GM13977 (cell line): Measurements from ENCODE around the gene RASL12.
"Not testable (repeated sequence)": the region's sequence is repeated elsewhere in the genome, so short reads cannot be mapped to it uniquely, and the experiment has no call there.

ENCODE experiments used
- DNase-seq: peaks from one replicate; pipeline ENCODE4 v3.0.0; 2012; ENCODE audit warnings: low spot score
- in situ Hi-C: fragments of 300-500 bp; cut with MboI; formaldehyde crosslinking; loops from one replicate; pipeline ENCODE4 v1.12.0; 2022; ENCODE audit warnings: low sequenced_read_pairs, low pct_unique_long_range_greater_than_20kb, mixed read lengths, inconsistent platforms; ENCODE audit not compliant: unreplicated experiment
- TF ChIP-seq, protein P1 (sequence below): IDR thresholded peaks from 2 replicates; pipeline ENCODE4 v1.5.1; 2012; ENCODE audit warnings: mild to moderate bottlenecking, control low read depth; ENCODE audit not compliant: insufficient read depth; ENCODE audit errors: extremely low read depth, missing control alignments

The RASL12 gene

DNA sequence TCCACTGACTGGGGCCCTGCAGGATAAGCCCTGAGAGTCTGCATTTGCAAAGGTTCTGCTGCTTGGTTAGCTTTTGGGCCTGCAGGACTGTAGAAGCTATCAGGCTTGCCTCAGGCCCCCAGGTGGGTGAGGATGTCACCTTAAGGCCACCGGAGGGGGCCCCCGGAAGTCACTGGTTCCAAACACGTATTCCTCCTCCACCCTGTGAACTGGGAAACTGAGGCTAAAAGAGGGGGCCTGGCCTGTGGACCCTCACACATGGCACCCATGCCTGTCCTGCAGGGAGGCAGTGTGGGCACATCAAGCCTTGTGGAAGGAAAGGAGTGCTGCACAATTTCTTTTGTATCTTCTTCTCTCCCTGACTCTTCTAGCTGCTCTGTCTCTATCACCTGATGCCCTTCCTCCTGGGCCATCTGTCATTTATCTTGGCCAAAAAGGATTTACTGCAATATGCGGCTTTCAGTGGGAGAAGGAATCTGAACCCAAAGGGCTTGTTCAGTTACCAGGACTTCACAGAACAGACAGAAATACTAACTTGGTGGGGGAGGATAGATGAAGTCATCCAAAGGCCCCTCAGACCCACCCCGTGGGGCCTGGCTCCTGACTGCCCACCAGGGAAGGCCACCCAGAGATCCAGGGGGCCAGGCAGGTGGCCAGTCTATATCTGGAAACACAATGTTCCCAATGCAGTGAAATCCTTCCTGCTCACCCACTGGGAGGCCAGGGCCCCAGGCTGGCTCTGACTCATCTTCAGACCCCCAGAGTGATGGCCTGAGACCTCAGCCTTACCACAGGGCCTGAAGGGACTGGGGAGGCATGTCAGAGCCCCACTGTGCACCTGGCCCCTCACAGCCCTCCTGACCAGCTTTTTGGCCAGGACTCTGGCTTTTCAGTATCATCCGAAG, 28.9 kb upstream of the RASL12 start:
- no peak for DNase-seq
- TF ChIP-seq, protein P1, sequence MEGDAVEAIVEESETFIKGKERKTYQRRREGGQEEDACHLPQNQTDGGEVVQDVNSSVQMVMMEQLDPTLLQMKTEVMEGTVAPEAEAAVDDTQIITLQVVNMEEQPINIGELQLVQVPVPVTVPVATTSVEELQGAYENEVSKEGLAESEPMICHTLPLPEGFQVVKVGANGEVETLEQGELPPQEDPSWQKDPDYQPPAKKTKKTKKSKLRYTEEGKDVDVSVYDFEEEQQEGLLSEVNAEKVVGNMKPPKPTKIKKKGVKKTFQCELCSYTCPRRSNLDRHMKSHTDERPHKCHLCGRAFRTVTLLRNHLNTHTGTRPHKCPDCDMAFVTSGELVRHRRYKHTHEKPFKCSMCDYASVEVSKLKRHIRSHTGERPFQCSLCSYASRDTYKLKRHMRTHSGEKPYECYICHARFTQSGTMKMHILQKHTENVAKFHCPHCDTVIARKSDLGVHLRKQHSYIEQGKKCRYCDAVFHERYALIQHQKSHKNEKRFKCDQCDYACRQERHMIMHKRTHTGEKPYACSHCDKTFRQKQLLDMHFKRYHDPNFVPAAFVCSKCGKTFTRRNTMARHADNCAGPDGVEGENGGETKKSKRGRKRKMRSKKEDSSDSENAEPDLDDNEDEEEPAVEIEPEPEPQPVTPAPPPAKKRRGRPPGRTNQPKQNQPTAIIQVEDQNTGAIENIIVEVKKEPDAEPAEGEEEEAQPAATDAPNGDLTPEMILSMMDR: no peak
- in situ Hi-C loops: no loop called here

DNA sequence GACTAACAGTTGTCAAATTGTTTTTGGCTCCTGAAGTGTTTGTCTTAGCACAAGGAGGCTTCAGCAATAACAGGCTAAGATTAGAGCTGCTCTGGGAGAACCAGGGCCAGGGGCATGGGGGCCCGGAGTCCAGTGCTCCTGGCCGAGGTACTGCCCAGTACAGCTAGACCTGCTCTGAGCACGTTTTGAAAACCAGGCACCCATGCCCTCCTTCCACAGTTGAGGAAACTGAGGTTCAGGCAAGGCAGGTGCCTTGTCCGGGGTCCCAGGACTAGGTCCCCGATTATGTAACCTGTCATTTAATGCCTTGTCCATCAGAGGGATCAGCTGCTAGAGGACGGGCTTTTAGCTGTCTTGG, 27.9 kb upstream of the RASL12 start:
- in situ Hi-C loops: no loop called here
- TF ChIP-seq, protein P1: no peak
- DNase-seq: no peak

DNA sequence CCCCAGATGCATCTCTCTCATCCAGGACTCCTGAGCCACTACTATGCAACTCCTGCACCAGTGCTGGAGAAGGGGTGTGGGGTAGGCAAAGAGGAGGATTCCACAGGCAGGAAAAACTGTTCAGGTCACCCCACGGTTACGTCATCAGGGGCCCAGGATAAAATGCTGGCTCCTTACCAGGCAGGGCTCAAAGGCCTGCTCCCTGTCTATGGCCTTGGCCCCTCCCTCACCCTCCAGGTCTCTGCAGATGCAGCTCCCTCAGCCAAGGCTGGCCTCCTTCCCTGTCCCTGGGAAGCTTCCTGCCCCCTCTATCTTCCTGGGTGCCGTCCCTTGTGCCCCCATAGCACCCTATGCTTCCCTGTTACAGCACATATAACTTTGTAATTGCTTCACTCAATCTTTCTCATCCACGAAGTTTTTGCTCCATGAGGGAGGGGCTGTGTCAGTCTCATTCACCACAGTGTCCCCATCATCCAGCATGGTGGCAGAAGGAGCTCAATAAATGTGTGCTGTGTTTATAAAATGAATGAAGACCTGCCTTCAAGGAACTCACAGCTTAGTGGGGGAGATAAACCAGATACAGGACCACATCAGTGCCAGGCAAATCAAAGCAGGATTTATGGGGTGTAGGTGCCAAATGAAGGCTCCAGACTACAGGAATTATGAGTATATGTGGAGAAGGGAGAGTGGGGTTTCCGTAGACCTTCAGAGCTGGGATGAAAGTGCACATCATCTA, 27.4 kb upstream of the RASL12 start:
- in situ Hi-C loops: no loop called here
- no peak for DNase-seq
- TF ChIP-seq, protein P1: no peak

DNA sequence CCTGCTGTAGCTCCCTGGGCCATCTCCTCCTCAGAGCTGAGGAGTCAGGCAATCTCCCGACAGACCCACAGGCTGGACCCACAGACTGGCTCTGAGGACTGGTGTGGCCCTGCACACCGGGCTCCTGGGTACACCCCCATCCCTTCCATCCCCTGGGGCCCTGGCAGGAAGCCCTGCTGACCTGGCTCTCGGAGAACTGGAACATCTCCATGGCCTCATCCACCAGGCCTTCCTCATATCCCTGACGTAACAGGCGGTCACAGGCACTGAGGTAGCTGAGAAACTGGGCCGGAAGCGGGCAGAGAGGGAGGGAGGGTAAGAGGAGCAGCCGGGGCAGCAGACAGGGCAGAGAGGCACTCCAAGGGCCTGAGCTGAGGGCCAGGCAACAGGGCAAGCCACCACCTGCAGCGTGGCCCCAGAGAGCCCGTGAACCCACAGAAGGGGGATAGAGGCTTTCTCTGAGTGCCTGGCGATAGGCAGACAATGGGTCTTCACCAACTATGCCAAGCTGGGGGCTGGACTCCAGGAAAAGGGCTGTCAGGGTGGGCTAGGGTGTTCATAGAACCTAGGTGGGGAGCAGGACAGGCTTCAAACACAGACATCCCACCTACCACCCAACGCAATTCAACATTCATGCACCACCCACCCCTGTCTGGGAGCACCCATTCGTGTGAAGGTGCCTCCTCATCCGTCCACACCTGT, 26.7 kb upstream of the RASL12 start:
- no peak for DNase-seq
- in situ Hi-C loops: no loop called here
- TF ChIP-seq, protein P1: no peak

DNA sequence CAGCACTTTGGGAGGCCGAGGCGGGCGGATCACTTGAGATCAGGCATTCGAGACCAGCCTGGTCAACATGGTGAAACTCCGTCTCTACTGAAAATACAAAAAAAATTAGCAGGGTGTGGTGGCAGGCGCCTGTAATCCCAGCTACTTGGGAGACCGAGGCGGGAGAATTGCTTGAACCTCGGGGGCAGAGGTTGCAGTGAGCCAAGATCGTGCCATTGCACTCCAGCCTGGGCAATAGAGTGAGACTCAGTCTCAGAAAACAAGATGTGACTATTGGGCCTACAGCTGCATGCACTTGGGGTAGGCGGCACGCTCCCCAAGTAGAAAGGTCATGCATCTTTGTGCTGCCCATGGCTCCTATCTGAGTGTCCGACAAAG, 26.0 kb upstream of the RASL12 start:
- DNase-seq, in situ Hi-C loops: not testable (repeated sequence)

DNA sequence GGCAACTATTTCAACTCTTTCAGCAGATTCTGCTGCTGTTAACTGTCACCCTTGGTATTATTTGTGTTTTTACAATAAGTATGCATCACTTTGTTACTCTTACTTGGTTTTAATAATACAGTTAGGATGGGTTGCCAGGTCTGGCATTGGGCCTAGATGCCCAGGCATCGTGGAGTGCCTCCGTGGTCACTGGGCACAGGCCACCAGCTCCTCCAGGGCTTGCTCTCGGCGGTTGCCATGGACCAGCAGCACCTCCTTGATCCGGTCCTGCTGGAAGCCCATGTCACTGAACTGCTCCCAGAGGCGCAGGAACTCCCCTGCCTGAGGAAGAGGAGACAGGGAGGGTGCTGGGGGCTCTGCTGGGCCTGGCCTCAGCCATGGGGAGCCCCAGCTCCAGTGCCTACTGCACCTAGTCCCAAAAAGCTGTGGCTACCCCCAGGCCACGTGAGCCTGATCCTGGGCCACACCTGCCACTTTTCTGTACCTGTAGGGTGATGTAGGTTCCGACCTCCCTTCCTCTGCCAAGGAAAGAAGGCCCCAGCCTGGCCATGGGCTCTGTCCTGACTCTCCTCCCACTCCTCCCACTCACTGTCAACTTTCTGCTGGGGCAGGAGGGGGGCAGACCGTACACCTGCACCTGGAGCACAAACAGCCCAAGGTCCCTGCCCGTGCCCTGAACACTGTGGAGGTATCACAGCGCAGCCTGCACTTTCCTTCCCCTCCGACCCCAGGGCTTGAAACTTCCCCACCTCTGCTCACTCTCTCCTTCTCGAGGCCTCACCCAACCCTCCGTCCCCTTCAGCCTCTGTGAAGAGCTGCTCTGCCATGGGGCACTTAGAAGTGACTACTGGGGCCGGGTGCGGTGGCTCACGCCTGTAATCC, 25.4 kb upstream of the RASL12 start:
- DNase-seq: no peak
- in situ Hi-C loops: no loop called here
- TF ChIP-seq, protein P1: no peak
